GM12878 (cell line): Measurements from ENCODE around the gene OTUD5. TPM values are rescaled to one million over a fixed set of nuclear protein-coding genes. Genes with fewer than 3 reads are reported as not detected.

ENCODE experiments used
- ATAC-seq: fragments of 200-7000 bp; cut with Tn5 transposase; 3 replicates; pipeline ENCODE4 v1.9.1; 2020; ENCODE audit warnings: mild to moderate bottlenecking, moderate library complexity
- BruUV-seq: library from RNA; stranded (reverse); fragments of 400-500 nt; replicated peaks from 2 replicates; lab custom pipeline; 2021; lab: Mats Ljungman, UMichigan
- CTCF ChIA-PET: fragments of 300-600 bp; sonication (Branson Sonifier 250); formaldehyde crosslinking; extraction: SDS; loops from one replicate; lab custom pipeline; 2021; ENCODE audit warnings: inconsistent platforms; lab: Yijun Ruan, JAX
- POLR2A ChIA-PET: fragments of 350-600 bp; formaldehyde crosslinking; extraction: SDS; loops from one replicate; lab custom pipeline; 2021; ENCODE audit warnings: inconsistent platforms; lab: Charles Lee
- RAD21 ChIA-PET: fragments of 300-600 bp; sonication (Branson Sonifier 250); formaldehyde crosslinking; loops from one replicate; lab custom pipeline; 2023; ENCODE audit warnings: antibody characterized with exemption; ENCODE audit not compliant: unreplicated experiment; lab: Charles Lee
- SMC1A ChIA-PET: fragments of 300-600 bp; sonication (Branson Sonifier 250); formaldehyde crosslinking; loops from one replicate; lab custom pipeline; 2023; ENCODE audit not compliant: unreplicated experiment, uncharacterized antibody; lab: Charles Lee
- DNase-seq: peaks from one replicate; pipeline ENCODE4 v3.0.0-alpha.2; 2011; ENCODE audit warnings: low read depth, low spot score
- FAIRE-seq: peaks from 3 replicates; lab custom pipeline; 2011; peaks lifted over from hg19 to GRCh38; lab: Jason Lieb, UNC
- H2AFZ ChIP-seq: 2 replicates; pipeline ENCODE4 v1.6.0; 2011; ENCODE audit warnings: low read depth, low read length, control low read depth; ENCODE audit not compliant: control insufficient read depth
- H3K27ac ChIP-seq: 2 replicates; pipeline ENCODE4 v1.5.1; 2011; ENCODE audit warnings: control low read depth; ENCODE audit not compliant: control insufficient read depth, insufficient read depth
- H3K27me3 ChIP-seq, 2 experiments: replicated peaks in 1 of 2; 2 replicates each; pipeline versions ENCODE4 v1.6.0 to v1.6.1; 2011; ENCODE audit warnings: low read length in 1 of 2; ENCODE audit not compliant: control insufficient read depth in 2 of 2, insufficient read depth in 2 of 2
- H3K36me3 ChIP-seq, 2 experiments: 2 replicates each; pipeline ENCODE4 v1.5.1; 2011; ENCODE audit warnings: low read length in 1 of 2; ENCODE audit not compliant: control insufficient read depth in 2 of 2, insufficient read depth in 2 of 2
- H3K4me1 ChIP-seq: 2 replicates; pipeline ENCODE4 v1.6.1; 2011; ENCODE audit warnings: mild to moderate bottlenecking, low read length, moderate library complexity, mixed read lengths; ENCODE audit not compliant: control insufficient read depth, insufficient read depth
- H3K4me2 ChIP-seq: 2 replicates; pipeline ENCODE4 v1.6.0; 2011; ENCODE audit warnings: control low read depth; ENCODE audit not compliant: control insufficient read depth, insufficient read depth
- H3K4me3 ChIP-seq: fragments of 200-600 bp; sonication (generic); 2 replicates; pipeline ENCODE4 v1.5.1; 2016
- H3K79me2 ChIP-seq: 2 replicates; pipeline ENCODE4 v1.6.0; 2011; ENCODE audit warnings: low read length; ENCODE audit not compliant: control insufficient read depth, insufficient read depth
- H3K9ac ChIP-seq: 2 replicates; pipeline ENCODE4 v1.8.0; 2011; ENCODE audit warnings: low read length, control low read depth, mixed read lengths; ENCODE audit not compliant: control insufficient read depth, insufficient read depth
- H3K9me3 ChIP-seq: replicated peaks from 3 replicates; pipeline ENCODE4 v1.5.1; 2011; ENCODE audit warnings: mild to moderate bottlenecking, low read length; ENCODE audit not compliant: control insufficient read depth, insufficient read depth
- H4K20me1 ChIP-seq: 2 replicates; pipeline ENCODE4 v1.6.0; 2011; ENCODE audit not compliant: control insufficient read depth, insufficient read depth
- E4F1 ChIP-seq: fragments of 450-650 bp; IDR thresholded peaks from 2 replicates; pipeline ENCODE4 v1.6.1; 2018; ENCODE audit warnings: borderline replicate concordance, mild to moderate bottlenecking; ENCODE audit not compliant: partially characterized antibody
- MTA2 ChIP-seq: fragments of 450-650 bp; IDR thresholded peaks from 2 replicates; pipeline ENCODE4 v1.6.1; 2016; ENCODE audit warnings: low read depth, mild to moderate bottlenecking, moderate library complexity
- POLR2A ChIP-seq: IDR thresholded peaks from 2 replicates; pipeline ENCODE4 v1.6.1; 2011; ENCODE audit warnings: low read depth, mild to moderate bottlenecking, low read length
- POLR2AphosphoS5 ChIP-seq: IDR thresholded peaks from 2 replicates; pipeline ENCODE4 v1.6.1; 2011; ENCODE audit warnings: mild to moderate bottlenecking, low read length, inconsistent platforms
- ZNF274 ChIP-seq: IDR thresholded peaks from one replicate; pipeline ENCODE4 v1.8.0; 2011; ENCODE audit not compliant: insufficient read length, insufficient read depth
- WGBS: methylation state at CpG from one replicate; pipeline ENCODE4 v1.1.6; 2016; ENCODE audit warnings: low lambda C conversion rate; ENCODE audit not compliant: insufficient replicate concordance, insufficient coverage; ENCODE audit errors: missing lambda C conversion rate; 5-methylcytosine and 5-hydroxymethylcytosine counted together
- in situ Hi-C: fragments of 300-500 bp; cut with MboI; formaldehyde crosslinking; loops from 9 replicates; pipeline ENCODE4 v1.14.3; 2018; ENCODE audit warnings: mixed read lengths
- intact Hi-C: fragments of 100-400 bp; cut with micrococcal nuclease; formaldehyde crosslinking; loops from one replicate; pipeline ENCODE4 v1.14.2; 2022; ENCODE audit not compliant: unreplicated experiment
- polyA plus RNA-seq, 11 experiments: library from polyadenylated mRNA; depleted of rRNA in 4 of 11; unstranded in 6 of 11; stranded (reverse) in 5 of 11; fragments of >200 nt; fragmentation: Nextera tagmentation in 4 of 11; fragmentation: Illumina TruSeq in 1 of 11; extraction: Ambion mirVana in 4 of 11; extraction: Trizol in 1 of 11; gene quantifications; 1 replicate in 1 of 11; 2 replicates in 10 of 11; pipeline versions ENCODE4 v1.2.1 to v1.2.3, GENCODE V29; 2011 to 2016; ENCODE audit warnings: inconsistent platforms in 2 of 11, missing spikeins in 2 of 11, low read depth in 1 of 11
- total RNA-seq, 4 experiments: library from RNA; depleted of rRNA in 3 of 4; stranded (reverse); fragments of >200 nt in 3 of 4; fragmentation: Illumina TruSeq in 1 of 4; extraction: Trizol in 1 of 4; gene quantifications; 2 replicates each; pipeline versions ENCODE4 v1.2.1 to v1.2.3, GENCODE V29; 2013 to 2021

The OTUD5 gene
- total and polyA plus RNA-seq, 10 of the 15 experiments (the other 5 are each of a cell fraction or from before 2014, with no cell fraction given), result 2.0 to 50.3 (median 22.7) TPM

GRCh38 chrX:48909703-48910294 lies 47.6 kb downstream of the OTUD5 start:
- Histone ChIP-seq H2AFZ (no peak overlapping the region), H3K79me2 (peaks cover 16% of the 10 kb centered on the region), H3K9me3 (no peaks in the 10 kb centered on the region; the same call in 2 of the 3 replicates), H4K20me1 (peaks cover 5% of the 10 kb centered on the region; the same call in 1 of the 2 replicates), H3K4me2 (no peak overlapping the region), H3K36me3 (peaks cover 3 to 8% of the 10 kb centered on the region in 2 experiments; a peak in 3 of 4 replicates)
- ChIA-PET RAD21 (no interaction called here), POLR2A (no interaction called here), SMC1A (no interaction called here)
- 68% methylated on average over 17 of the region's 17 CpGs for WGBS
- ATAC-seq (no peak), DNase-seq (no peak), FAIRE-seq (no peak)
- intact Hi-C loops, result loop anchor here (5.0 kb wide), 2 partner anchors 38 to 212 kb away; partner anchors contain the start of gene SUV39H1
- BruUV-seq, result no TSS peak
- TF ChIP-seq MTA2 (no peak), E4F1 (no peak), POLR2A (peak; percentile 55), ZNF274 (no peak), POLR2AphosphoS5 (peak; percentile 1; the same call in 1 of the 2 replicates)
- TF ChIP-seq, all 136 proteins: peak for 2
- Histone ChIP-seq H3K27me3 (no peaks in the 10 kb centered on the region), H3K27ac (no peak overlapping the region), H3K4me1 (no peaks in the 10 kb centered on the region), H3K4me3 (no peak overlapping the region), H3K9ac (no peak overlapping the region)
- in situ Hi-C loops, result no loop called here
- CTCF ChIA-PET, result interaction anchor here (0.9 kb wide), 1 partner anchor 12 kb away, joined by 3 read pairs; no protein-coding TSS in a partner anchor
